GM21576 (cell line): ENCODE data around the gene RFLNA.

ENCODE experiments used
- ATAC-seq: cut with Tn5 transposase; IDR thresholded peaks from one replicate; pipeline ENCODE4 v1.9.1; 2021; ENCODE audit warnings: mild to moderate bottlenecking, moderate library complexity; ENCODE audit not compliant: unreplicated experiment

RFLNA gene

DNA sequence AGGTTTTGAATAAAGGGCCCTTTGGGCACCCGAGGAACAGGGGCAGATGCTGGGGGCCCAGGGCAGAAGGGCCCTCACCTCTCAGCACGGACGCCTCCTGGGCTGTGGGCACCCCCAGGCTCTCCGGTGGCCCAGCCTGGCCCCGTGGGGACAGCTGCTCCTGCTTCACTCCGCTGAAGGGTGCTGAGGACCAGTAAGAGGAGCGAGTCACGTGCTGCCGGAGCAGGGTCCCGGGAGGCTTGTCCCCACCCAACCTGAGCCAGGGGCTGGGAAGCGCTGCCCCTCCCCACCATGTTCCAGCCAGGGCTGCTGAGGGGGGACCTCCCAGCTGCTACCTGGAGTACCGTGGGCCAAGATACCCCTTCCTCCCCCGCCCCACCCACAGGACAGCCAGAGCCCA lies 59.5 kb downstream of the RFLNA start:
- no peak for ATAC-seq

DNA sequence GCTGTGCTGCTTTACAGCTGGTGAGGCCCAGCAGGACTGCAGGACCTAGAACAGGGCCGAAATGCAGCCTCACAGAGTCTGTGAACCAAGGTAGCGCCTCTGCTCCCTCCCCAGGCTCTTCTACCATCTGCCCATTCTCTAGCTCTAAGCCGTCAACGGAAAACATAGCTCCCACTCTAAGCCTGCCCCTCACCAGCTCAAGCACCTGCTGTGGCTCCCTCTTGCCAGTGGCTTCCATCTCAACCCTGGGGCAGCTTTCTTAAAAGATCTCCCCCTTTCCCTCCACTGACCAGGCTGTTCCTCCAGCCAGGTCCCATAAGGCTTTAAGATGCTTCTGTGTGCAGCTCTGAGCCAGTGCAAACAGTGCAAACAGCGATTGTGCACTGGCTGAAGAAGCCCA lies 61.3 kb downstream of the RFLNA start:
- no peak for ATAC-seq

DNA sequence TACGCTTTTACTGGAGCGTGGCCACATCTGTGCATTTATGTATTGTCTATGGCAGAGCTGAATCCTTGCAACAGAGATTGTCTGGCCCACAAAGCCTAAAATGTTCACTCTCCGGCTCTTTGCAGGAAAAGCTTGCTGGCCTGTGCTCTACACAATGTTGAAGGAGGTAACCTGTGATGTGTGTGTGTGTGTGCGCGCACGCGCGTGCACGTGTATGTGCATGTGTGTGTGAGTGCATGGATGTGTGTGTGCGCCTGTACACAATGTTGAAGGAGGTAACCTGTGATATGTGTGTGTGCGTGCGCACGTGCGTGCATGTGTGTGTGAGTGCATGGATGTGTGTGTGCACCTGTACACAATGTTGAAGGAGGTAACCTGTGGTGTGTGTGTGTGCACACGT lies 62.7 kb downstream of the RFLNA start:
- no peak for ATAC-seq

GRCh38 chr12:124358572-124358971 lies 63.7 kb downstream of the RFLNA start:
- ATAC-seq, result no peak

- no peak for ATAC-seq
Measured at GRCh38 chr12:124359671-124360581, 65.0 kb downstream of the RFLNA start.

- no peak for ATAC-seq
Measured at GRCh38 chr12:124361074-124361970, 66.4 kb downstream of the RFLNA start.

- no peak for ATAC-seq
Measured at GRCh38 chr12:124361996-124362395, 67.1 kb downstream of the RFLNA start.

- no peak for ATAC-seq
Measured at GRCh38 chr12:124363353-124363965, 68.6 kb downstream of the RFLNA start.

DNA sequence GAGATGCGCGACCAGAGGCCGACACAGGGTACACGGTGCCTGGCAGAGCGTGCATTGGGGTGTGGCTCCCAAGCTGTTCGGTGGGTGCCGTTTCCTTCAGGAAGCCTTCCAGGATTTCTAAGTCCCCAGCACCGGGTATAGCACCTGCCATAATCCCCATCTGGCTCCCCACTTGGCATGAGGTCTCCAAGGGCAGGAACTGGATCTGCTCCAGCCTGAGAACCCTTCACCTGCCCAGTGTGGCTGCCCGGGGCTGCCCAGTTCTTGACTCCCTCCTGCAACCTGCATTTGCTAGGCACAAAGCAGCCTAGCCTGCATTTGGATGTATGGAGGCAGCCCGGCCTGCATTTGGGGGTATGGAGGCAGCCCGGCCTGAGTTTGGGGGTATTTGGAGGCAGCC lies 69.7 kb downstream of the RFLNA start:
- no peak for ATAC-seq
